Body of pancreas (tissue), 4 donors: ENCODE results near the gene PAK5. TPM values are rescaled to one million over a fixed set of nuclear protein-coding genes. Genes with fewer than 3 reads are reported as not detected.

Experiments used
- ATAC-seq: fragments of 150-250 bp; one replicate; pipeline ENCODE4 v1.9.1; 2016
- DNase-seq, 4 donors: peaks; one replicate each; pipeline ENCODE4 v3.0.0-alpha.2; 2019
- H3K27ac ChIP-seq, 4 donors: fragments of 200-600 bp; sonication (generic); 1 replicate in 3 of 4; 2 replicates in 1 of 4; pipeline versions ENCODE4 v1.5.1 to v1.6.1; 2016 to 2019; ENCODE audit warnings: mild to moderate bottlenecking in 1 of 4, mixed read lengths in 1 of 4, moderate library complexity in 1 of 4
- H3K27me3 ChIP-seq, 2 donors: fragments of 200-600 bp; sonication (generic); one replicate each; pipeline ENCODE4 v1.6.0; 2016; ENCODE audit warnings: mild to moderate bottlenecking in 1 of 2
- H3K36me3 ChIP-seq, 2 donors: fragments of 200-600 bp; sonication (generic); replicated peaks in 1 of 2; 2 replicates each; pipeline ENCODE4 v1.5.1; 2016; ENCODE audit warnings: low read depth in 2 of 2; ENCODE audit not compliant: insufficient read depth in 1 of 2
- H3K4me1 ChIP-seq: fragments of 200-600 bp; sonication (generic); one replicate; pipeline ENCODE4 v1.6.0; 2016
- H3K4me3 ChIP-seq, 2 donors: fragments of 200-600 bp; sonication (generic); 1 replicate in 1 of 2; 2 replicates in 1 of 2; pipeline ENCODE4 v1.5.1; 2016 to 2019
- H3K9me3 ChIP-seq, 3 donors: fragments of 200-600 bp; sonication (generic); 1 replicate in 2 of 3; 2 replicates in 1 of 3; pipeline ENCODE4 v1.5.1; 2016
- CTCF ChIP-seq, 7 experiments: fragments of 450-650 bp in 4 of 7; fragments of 200-600 bp in 3 of 7; sonication (generic) in 3 of 7; IDR thresholded peaks; one replicate each; pipeline ENCODE4 v1.5.1; 2016 to 2019; ENCODE audit warnings: antibody characterized with exemption in 7 of 7
- POLR2A ChIP-seq, 3 donors: fragments of 450-650 bp; IDR thresholded peaks; one replicate each; pipeline ENCODE4 v1.6.1; 2016; ENCODE audit warnings: antibody characterized with exemption in 3 of 3, mild to moderate bottlenecking in 2 of 3
- WGBS, 2 donors: methylation state at CpG; one replicate each; pipeline ENCODE4 v1.1.5; 2017; 5-methylcytosine and 5-hydroxymethylcytosine counted together
- intact Hi-C: fragments of 100-400 bp; cut with DNase I; formaldehyde crosslinking; loops from one replicate; pipeline ENCODE4 v1.15.1; 2023
- total RNA-seq, 2 donors: library from RNA; depleted of rRNA; stranded (reverse); fragments of >200 nt; gene quantifications; one replicate each; pipeline ENCODE4 v1.1.0, GENCODE V29; 2016

The PAK5 gene
- total RNA-seq, 2 donors from 2014 or later, result 0.33 to 0.52 TPM

DNA sequence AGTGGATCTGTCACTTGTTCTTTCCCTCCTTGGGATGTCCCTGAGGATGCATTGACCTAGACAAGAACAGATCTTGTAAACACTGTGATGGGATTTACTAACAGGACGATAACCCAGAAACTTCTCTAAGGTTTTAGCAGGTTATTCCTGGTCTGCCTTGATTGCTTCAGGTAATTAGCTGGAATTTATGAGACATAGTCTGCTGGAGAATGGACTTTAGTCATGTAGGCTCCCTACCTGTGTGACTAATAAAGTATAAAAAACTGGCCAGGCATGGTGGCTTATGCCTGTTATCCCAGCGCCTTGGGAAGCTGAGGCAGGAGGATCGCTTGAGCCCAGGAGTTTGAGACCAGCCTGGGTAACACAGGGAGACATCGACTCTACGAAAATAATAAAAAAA, 96.1 kb downstream of the PAK5 start:
- intact Hi-C loops, result no loop called here
- Histone ChIP-seq H3K4me1 (no peaks in the 10 kb centered on the region), H3K27ac (no peak overlapping the region), H3K9me3 (no peaks in the 10 kb centered on the region), H3K4me3 (no peak overlapping the region), H3K27me3 (no peaks in the 10 kb centered on the region), H3K36me3 (no peaks in the 10 kb centered on the region)
- no peak for DNase-seq
- ATAC-seq, result no peak
- 72 to 83% methylated on average over 5 of the region's 5 CpGs for WGBS, 2 donors
- no peak for TF ChIP-seq CTCF (IDR thresholded peaks at IDR 0.05)
- TF ChIP-seq POLR2A (IDR thresholded peaks at IDR 0.05), result no peak

- no peak overlapping the region for H3K4me3 ChIP-seq
- intact Hi-C loops, result no loop called here
- H3K36me3 ChIP-seq, result no peaks in the 10 kb centered on the region
- 57 to 90% methylated on average over 3 of the region's 3 CpGs for WGBS, 2 donors
- no peaks in the 10 kb centered on the region for H3K4me1 ChIP-seq
- no peak for DNase-seq
- H3K27me3 ChIP-seq, result no peaks in the 10 kb centered on the region
- no peak overlapping the region for H3K27ac ChIP-seq
- H3K9me3 ChIP-seq, result no peaks in the 10 kb centered on the region
- TF ChIP-seq POLR2A (IDR thresholded peaks at IDR 0.05), result no peak
- TF ChIP-seq CTCF (IDR thresholded peaks at IDR 0.05), result no peak
- no peak for ATAC-seq
Observed at GRCh38 chr20:9741996-9742395, 96.9 kb downstream of the PAK5 start.

DNA sequence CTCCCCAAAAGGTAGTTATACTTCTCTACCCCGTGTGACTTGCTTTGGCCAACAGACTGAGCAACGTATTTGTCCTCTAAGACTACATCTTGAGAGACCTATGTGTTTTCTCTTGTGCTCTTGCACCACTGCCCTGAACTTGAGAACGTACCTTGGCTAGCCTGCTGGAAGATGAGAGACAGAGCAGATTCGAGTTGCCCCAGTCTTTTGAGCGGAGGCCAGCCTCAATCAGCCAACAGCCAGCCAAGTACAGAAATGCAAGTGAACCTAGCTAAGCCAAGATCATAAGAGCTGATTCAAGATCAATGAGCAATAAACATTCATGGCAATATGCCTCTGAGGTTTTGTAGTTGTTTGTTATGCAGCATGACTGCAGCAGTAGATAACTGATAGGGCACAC, 98.4 kb downstream of the PAK5 start:
- intact Hi-C loops, result no loop called here
- Histone ChIP-seq H3K27ac (no peak overlapping the region), H3K27me3 (no peaks in the 10 kb centered on the region), H3K36me3 (no peaks in the 10 kb centered on the region), H3K4me1 (no peaks in the 10 kb centered on the region), H3K4me3 (no peak overlapping the region), H3K9me3 (no peaks in the 10 kb centered on the region)
- TF ChIP-seq CTCF (IDR thresholded peaks at IDR 0.05) (no peak), POLR2A (IDR thresholded peaks at IDR 0.05) (no peak)
- ATAC-seq, result no peak
- WGBS, 2 donors, result 64 to 69% methylated on average over 5 of the region's 5 CpGs
- DNase-seq, result no peak

DNA sequence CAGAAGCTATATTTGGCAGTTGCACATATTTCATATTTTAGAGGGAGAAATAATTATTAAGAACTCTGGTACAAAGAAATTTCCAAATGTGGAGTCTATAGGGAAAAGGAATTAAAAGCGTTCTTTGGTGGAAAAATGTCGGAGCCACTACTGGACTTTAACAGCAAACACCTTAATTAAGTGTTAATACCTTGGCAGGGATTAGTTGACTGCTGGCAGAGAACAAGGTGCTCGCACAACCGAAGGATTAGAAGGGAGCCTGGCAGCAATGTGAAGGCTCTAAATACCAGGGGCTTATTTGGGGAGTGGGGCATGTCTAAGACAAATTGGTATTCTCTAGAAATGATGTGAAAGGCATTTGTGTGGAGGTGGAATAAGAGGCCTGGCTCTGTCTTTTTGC, 98.9 kb downstream of the PAK5 start:
- no peak overlapping the region for H3K27ac ChIP-seq
- DNase-seq, result no peak
- intact Hi-C loops, result no loop called here
- no peaks in the 10 kb centered on the region for H3K36me3 ChIP-seq
- WGBS, 2 donors, result 54 to 72% methylated on average over 4 of the region's 4 CpGs
- ATAC-seq, result no peak
- no peak for TF ChIP-seq CTCF (IDR thresholded peaks at IDR 0.05)
- TF ChIP-seq POLR2A (IDR thresholded peaks at IDR 0.05), result no peak
- no peak overlapping the region for H3K4me3 ChIP-seq
- no peaks in the 10 kb centered on the region for H3K4me1 ChIP-seq
- no peaks in the 10 kb centered on the region for H3K9me3 ChIP-seq
- H3K27me3 ChIP-seq, result no peaks in the 10 kb centered on the region

GRCh38 chr20:9736373-9736772, 102.5 kb downstream of the PAK5 start:
- ATAC-seq (no peak), DNase-seq (no peak)
- 76 to 83% methylated on average over 2 of the region's 2 CpGs for WGBS, 2 donors
- H3K27me3 ChIP-seq, result no peaks in the 10 kb centered on the region
- no peaks in the 10 kb centered on the region for H3K36me3 ChIP-seq
- no peak overlapping the region for H3K27ac ChIP-seq
- TF ChIP-seq CTCF (IDR thresholded peaks at IDR 0.05) (no peak), POLR2A (IDR thresholded peaks at IDR 0.05) (no peak)
- no peak overlapping the region for H3K4me3 ChIP-seq
- no peaks in the 10 kb centered on the region for H3K9me3 ChIP-seq
- intact Hi-C loops, result no loop called here
- no peaks in the 10 kb centered on the region for H3K4me1 ChIP-seq
